Measurements from ENCODE around the gene DNAH1.

DNAH1 gene

GRCh38 chr3:52439426-52440248, 123.5 kb downstream of the DNAH1 start:
- no peak overlapping the region for H3K4me3 ChIP-seq (ENCODE audit: low read length)
- no peak for DNase-seq (ENCODE audit: low read depth)
- TF ChIP-seq CTCF (conservative IDR thresholded peaks at IDR 0.05; ENCODE audit: low read depth, low read length), result no peak

GRCh38 chr3:52440249-52440551, 124.1 kb downstream of the DNAH1 start:
- DNase-seq (ENCODE audit: low read depth), result no peak
- no peak for TF ChIP-seq CTCF (conservative IDR thresholded peaks at IDR 0.05; ENCODE audit: low read depth, low read length)
- H3K4me3 ChIP-seq (ENCODE audit: low read length), result no peak overlapping the region

- TF ChIP-seq CTCF (conservative IDR thresholded peaks at IDR 0.05; ENCODE audit: low read depth, low read length), result no peak
- DNase-seq (ENCODE audit: low read depth), result no peak
- no peak overlapping the region for H3K4me3 ChIP-seq (ENCODE audit: low read length)
Measured at GRCh38 chr3:52440671-52441070, 124.6 kb downstream of the DNAH1 start.

- DNase-seq (ENCODE audit: low read depth), result no peak
- no peak overlapping the region for H3K4me3 ChIP-seq (ENCODE audit: low read length)
- no peak for TF ChIP-seq CTCF (conservative IDR thresholded peaks at IDR 0.05; ENCODE audit: low read depth, low read length)
Measured at GRCh38 chr3:52441091-52441771, 125.1 kb downstream of the DNAH1 start.

GRCh38 chr3:52441772-52442332, 125.7 kb downstream of the DNAH1 start:
- no peak for DNase-seq (ENCODE audit: low read depth)
- no peak for TF ChIP-seq CTCF (conservative IDR thresholded peaks at IDR 0.05; ENCODE audit: low read depth, low read length)
- no peak overlapping the region for H3K4me3 ChIP-seq (ENCODE audit: low read length)

GRCh38 chr3:52442409-52443267, 126.5 kb downstream of the DNAH1 start:
- no peak for DNase-seq (ENCODE audit: low read depth)
- H3K4me3 ChIP-seq (ENCODE audit: low read length), result no peak overlapping the region
- TF ChIP-seq CTCF (conservative IDR thresholded peaks at IDR 0.05; ENCODE audit: low read depth, low read length), result no peak

All from retinal pigment epithelial cell (primary cell).